GM20000 (cell line): ENCODE measurements around the gene SOCS7.

Experiments used
- DNase-seq: peaks from one replicate; pipeline ENCODE4 v3.0.0; 2012; ENCODE audit warnings: low spot score
- TF ChIP-seq, protein P1 (sequence below): IDR thresholded peaks from 2 replicates; pipeline ENCODE4 v1.5.1; 2012; ENCODE audit warnings: mild to moderate bottlenecking, control low read depth; ENCODE audit errors: extremely low read depth, missing control alignments

Gene SOCS7

GRCh38 chr17:38447502-38448085, 96.0 kb downstream of the SOCS7 start:
- DNase-seq, result no peak
- TF ChIP-seq, protein P1, sequence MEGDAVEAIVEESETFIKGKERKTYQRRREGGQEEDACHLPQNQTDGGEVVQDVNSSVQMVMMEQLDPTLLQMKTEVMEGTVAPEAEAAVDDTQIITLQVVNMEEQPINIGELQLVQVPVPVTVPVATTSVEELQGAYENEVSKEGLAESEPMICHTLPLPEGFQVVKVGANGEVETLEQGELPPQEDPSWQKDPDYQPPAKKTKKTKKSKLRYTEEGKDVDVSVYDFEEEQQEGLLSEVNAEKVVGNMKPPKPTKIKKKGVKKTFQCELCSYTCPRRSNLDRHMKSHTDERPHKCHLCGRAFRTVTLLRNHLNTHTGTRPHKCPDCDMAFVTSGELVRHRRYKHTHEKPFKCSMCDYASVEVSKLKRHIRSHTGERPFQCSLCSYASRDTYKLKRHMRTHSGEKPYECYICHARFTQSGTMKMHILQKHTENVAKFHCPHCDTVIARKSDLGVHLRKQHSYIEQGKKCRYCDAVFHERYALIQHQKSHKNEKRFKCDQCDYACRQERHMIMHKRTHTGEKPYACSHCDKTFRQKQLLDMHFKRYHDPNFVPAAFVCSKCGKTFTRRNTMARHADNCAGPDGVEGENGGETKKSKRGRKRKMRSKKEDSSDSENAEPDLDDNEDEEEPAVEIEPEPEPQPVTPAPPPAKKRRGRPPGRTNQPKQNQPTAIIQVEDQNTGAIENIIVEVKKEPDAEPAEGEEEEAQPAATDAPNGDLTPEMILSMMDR, result no peak

DNA sequence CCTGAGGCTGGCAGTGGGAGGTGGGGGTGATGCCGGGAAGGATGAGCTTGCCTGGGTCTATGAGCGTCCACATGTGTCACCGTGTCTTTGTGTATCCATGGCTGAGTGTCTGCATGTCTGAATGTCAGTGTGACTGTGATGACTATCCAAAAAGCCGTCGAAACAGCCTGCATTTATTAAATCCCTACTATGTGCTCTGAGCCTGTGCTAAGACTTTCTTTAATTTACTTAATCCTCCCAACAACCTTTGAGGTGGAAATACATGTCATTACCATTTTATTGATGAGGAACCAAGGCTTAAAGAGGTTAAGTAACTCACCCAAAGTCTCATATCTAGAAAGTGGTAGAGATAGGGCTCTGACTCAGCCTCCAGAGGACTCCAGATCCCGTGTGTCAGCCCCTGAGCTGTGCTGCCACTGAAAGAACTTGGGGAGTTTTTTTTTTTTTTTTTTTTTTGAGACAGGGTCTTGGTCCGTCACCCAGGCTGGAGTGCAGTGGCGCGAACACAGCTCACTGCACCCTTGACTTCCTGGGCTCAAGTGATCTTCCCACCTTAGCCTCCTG, 96.6 kb downstream of the SOCS7 start:
- TF ChIP-seq, protein P1, result no peak
- no peak for DNase-seq

DNA sequence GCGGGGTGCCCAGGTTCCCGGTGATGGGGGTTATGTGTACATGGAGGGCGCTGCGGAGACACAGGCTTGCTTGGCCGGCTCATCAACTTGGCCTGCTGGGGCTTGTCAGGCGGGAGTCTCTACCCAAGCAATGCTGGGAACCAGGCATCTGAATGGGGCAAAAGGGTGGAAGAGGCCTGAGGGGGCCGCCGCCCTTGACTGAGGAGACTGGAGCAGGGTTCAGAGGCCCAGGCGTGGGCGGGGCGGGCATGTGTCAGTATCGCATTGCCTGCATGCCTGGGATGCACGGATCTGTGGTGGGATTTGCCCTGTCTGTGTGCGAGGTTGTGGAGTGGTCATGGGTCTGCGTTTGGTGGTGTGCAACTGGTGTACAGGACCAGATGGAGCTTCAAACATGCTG, 97.7 kb downstream of the SOCS7 start:
- no peak for DNase-seq
- TF ChIP-seq, protein P1, result no peak

- no peak for DNase-seq
- TF ChIP-seq, protein P1, result no peak
Observed at GRCh38 chr17:38450557-38451029, 98.9 kb downstream of the SOCS7 start.

DNA sequence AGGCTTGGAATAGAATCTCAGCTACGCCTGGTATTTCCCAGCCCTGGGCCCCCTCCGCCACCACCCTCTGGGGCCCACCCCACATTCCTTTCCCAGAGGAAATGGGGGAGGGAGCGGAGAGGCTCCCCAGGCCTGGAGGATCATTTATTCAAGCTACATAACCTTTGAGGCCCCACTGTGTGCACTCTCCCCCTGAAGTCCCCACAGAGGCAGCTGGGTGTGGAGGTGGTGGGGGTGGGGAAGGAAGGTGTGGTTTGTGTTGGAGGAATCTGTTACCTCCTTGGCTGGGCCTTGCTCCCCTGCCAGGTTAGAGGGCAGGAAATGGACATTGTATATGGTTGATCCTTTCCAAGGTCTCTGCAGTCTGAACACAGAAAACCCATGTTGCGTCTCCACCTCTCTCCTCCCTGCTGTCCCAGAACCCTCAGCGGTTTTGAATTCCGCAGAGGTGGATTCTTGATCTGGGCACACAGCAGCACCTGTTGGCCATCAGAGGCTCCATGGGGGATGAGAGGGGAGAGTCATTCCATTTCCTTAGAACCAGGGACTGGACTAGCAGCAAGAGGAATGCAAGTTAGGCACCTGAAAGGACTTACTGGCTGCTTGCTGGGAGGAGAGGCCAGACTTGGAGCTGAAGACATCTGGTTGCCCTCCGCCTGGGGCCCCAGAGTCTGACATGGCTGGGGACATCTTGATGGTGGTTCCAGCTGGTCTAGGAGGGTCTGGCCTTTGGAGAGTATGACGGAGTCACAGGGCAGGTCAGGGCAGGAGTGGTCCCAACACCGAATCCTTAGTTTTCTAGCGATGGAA, 99.6 kb downstream of the SOCS7 start:
- TF ChIP-seq, protein P1, result no peak
- DNase-seq, result no peak

DNA sequence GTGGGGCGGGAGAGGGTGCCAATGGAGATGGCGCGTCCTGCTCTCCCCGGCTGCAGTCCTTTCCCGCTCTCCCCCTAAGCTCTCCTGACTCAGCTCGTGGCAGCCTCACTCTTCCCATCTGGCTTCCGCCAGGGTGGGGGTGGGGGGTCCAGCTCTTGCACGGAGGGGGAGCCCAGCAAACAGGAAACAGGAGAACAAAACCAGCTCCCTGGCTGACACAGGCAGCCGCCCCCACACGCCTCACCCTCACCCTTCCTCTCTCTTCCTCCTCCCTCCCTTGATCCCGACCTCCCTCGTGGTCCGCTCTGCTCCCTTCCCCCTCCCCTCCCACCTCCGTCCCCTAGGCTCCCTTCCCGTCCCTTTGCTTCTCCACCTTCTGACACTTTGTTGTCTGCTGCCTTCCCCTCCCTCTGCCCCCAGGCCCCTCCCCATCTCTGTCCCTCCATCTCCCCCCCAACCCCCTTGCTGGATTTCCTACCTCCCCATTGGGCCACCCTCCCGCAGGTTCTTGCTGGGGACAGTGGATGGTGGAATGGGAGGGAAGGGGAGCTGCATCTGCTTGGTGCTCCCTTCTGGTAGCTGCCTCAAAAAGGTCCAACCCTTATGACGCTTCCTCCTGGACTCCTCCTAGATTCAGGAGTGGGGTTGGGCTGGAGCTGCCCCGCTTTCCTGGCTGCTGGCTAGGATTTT, 100.3 kb downstream of the SOCS7 start:
- no peak for DNase-seq
- TF ChIP-seq, protein P1, result no peak
